Measurements from ENCODE around the gene FEV.
A peak's percentile ranks its signal among the peaks of the same experiment; 100 is the strongest.

Gene FEV

DNA sequence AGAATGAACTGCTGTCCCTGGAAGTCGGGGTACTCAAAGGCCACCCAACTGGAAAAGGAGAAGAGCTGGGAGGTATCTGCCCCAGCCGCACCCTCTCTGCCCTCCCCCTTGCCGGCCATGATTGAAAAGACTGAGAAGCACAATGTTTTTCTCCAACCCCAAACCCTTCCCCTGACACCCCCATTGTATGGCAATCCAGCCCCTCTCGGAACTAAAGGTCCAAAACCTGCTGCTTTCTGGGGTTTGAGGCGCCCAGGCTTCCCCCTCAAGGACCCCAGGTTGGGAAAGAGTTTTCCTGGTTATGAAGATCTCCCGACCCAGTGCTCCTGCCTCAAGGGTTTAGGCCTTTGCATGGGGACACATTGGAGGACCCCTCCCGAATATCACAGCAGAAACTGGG, 7.2 kb upstream of the FEV start:
- DNase-seq: no peak

DNA sequence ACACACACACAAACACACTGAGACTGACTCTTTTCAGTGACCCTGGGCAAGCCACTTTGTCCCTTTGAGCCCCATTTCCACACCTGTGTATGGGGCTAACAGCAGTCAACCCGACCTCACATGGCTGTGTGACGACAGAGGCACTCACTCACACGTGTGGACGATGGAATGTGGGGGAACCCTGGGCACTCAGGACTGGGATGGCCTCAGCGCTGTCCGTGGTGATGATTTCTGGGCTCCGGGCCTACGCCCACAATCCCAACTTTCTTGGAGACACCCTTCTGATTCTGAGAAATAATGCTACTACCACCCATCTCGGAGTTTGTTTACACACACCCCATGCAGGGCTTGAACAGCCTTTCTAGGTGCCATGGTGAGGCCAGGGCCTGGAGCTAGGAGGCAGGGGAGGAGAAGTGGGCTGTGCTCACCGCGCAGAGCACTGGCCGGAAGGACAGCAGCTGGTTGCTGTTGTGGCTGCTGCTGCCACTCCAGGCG, 6.7 kb upstream of the FEV start:
- no peak for DNase-seq

DNA sequence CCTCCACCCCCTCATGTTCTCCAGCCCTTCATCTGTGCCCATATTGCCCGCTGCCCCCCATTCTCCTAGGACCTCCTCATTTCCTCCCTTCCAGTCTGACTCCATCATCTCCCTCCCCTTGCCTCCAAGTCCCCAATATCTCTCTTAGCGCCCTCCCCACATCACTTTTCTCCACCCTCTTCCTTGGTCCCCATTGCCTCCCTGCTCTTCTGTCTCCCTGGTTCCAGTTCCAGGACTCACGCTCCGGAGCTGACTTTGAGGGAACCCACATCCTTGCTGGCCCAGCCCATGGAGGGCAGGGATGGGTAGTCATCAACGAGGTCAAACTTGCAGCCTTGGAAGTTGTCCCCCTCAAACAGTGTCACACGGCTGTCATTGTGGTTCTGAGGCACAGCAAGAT, 5.6 kb upstream of the FEV start:
- no peak for DNase-seq

DNA sequence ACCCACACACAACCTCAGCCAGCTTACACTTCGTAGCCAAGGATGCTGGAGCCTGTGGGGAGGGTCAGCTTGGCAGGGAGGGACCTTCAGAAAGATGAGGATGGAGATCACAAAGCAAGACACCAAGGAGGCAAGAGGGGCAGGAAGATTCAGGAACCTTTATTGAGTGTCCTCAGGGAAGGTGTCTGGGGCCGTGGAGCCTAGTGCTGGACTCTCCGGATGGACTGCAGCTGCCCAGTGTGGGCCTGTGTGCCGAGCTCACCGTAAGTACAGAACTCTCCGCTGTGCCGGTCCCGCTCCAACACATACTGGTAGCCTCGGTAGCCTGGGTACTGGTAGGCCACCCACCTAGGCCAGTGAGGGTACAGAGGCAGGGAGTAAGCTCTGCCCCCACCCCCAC, 5.1 kb upstream of the FEV start:
- no peak for DNase-seq

DNA sequence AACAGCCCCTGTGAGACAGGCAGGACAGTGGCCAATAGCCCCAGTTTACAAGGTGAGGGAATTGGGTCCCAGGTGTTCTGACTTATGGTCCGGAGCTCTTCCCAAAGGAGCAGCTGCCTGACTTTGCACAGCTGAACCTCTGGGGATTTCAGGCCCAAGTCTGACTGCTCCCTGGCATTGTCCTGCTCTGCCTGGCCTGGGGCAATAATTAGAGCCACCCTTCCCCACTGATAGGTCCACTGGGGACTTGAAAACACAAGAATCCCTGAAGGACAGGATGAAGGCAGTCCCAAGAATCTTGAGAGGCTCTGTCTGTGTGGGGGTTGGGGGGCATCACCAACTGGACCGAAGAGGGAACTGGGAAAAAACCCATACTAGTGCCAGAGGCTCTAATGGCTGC, 3.7 kb upstream of the FEV start:
- DNase-seq: no peak

DNA sequence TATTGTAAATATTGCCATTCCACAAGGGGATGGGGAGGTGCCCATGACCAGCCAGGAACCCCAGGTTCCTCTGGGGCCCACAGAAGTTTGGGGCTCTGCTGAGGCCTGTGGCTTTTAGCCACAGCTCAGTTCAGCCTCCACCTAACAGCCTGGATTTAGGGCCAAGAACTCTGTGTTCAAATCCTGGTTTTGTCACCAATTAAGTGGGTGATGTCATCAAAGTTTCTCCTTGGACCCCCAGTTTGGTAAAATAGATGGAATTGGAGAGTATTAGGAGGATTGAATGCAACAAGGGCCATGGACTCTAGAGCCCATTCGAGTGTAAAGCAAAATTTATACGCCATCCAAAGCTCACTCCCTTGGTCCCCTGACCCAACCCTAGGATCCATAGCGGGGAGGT, 3.2 kb upstream of the FEV start:
- DNase-seq: no peak

DNA sequence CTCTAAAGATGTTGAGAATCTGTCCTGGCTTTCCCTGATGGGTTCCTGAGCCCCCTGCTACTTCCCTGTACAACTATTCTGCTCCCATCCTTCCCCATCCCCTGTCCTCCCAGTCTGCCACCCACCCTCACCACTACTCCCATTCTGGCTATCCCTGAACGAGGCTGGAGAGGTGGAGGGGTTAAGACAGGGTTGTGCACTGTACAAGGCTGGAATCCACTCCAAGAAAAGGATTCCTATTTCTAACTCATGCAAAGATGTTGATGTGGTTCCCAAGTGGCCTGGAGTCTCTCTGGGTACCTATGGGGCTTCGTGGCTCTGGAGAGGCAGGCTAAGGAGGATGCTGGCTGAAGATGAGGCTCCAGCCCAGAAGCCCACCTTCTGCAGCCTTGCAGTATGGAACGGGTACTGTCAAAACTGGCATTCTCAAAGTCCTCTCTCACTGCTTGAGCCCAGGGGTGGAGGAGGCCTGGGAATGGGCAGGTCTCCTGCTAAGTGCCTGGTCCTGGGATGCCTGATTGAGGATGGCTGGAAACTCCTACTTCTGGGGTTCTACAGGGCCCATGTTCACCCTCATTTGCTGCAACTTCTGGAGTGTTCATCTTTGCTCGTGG, 1.3 kb upstream of the FEV start:
- no peak for DNase-seq

DNA sequence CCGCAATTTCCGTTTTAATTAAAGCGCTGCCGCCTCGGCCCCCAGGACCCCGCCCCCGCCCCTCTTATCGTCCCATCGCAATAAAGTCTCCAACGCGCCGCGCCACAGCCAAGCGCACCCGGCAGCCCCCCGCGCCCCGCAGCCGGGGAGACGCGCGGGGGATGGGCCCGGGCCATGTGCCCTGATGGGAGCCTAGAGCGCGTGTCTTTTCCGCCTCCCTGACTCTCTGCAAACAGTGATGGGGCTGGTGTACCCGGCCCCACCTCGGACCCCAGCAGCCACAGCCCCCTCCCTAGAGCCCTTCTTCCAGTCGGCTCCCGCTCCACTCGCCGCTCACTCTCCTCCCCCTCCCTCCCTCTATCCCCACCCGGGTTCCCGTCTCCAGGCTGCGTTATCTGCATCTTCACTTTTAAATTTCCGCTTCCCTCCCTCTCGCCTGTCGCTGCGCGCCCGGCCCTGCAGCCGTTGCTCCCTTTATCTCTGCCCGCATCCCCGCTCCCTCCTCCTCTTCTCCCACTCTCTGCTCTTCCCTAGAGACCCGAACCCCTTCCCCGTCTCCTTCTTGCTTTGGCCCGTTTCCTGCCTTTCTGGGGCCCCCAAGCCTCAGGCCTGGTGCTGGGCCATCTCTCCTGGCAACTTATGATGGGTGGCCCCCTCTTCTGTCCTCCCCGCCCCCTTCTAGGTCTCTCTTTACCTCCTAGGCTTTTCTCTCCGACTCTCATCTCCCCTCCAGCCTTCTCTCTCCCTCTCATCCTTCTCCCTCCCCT, 524 bp upstream of the FEV start:
- DNase-seq: no peak

DNA sequence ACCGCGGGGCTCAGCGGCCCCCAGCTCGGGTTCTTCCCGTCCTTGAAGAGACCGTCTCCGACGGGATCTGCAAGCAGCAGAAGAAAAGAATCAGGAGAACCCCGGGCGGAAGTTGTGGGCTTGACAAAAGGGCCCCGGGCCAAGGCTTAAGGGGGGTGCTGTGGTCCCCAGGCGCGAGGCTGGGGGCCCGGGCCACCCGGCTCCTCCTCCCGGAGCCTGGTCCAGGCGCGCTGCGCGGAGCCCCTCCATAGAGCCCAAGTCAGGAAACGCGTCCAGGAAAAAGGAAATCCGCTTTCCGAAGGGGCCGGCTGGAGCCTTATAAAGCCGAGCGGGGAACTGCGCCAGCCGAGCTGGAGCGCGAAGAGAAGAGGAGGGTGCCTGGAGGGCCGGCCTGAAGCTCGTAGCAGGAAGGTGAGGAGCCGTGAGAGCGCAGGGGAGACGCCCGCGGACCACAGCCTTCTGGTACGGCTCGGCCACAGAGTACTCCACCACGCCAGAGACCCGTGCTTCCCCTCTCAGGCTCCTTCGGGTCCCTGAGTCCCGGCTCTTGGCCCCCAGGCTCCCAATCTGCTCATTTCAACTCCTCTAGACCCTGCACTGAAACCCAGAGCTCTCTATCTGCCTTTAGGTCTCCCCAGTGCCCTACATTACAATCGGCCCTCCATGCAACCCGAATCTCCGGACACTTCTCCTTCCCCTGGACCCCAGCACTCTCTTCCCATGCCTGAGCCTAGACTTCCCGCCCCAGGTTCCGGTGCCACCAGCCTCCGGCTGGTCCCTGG, 554 bp downstream of the FEV start:
- DNase-seq: no peak

DNA sequence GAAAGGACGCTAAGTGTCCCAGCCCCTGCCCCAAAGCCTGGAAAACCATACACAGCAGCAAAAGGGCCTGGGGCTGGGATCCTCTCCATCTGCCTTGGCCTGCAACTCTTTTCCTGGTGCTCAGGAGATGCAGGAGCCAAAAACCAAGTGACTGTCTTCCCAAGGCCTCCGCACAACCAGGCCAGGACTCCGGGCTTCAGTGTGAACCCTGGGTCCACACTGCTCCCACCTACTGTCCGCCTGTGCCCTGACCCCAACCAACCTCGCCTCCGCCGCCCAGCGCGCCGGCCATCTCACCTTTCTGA, 1.1 kb downstream of the FEV start:
- DNase-seq: no peak

DNA sequence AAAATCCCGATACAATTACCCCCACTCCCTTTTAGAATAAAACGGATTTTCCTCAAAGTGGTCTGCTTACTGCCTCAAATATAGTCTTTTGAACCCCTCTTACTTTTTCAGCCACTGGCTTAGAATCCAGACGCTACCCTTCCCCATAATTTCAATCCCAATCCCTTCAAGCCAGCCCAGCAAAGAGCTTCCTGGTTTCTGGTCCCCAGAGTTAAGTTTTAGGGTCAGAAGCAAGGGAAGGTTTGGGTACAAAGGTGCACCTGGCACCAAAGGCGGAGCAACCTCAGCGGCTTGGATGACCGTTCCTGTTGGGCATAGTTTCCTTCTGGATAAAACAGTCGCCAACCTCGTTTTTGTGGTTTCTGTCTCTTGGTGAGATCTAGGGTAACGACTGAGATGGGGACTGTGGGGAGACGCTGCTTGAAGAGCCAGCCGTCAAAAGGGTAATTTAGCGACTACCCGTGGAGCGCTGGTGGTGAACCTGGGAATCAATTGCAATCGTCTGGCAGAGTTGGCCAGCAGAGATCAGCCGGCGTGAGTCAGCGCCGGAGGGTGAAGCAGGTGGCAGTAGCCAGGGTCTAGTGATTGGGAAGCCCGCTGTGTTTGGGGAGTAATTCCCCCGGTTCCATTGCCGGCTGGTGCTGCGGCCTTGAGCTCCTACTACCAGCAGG, 1.6 kb downstream of the FEV start:
- no peak for DNase-seq

DNA sequence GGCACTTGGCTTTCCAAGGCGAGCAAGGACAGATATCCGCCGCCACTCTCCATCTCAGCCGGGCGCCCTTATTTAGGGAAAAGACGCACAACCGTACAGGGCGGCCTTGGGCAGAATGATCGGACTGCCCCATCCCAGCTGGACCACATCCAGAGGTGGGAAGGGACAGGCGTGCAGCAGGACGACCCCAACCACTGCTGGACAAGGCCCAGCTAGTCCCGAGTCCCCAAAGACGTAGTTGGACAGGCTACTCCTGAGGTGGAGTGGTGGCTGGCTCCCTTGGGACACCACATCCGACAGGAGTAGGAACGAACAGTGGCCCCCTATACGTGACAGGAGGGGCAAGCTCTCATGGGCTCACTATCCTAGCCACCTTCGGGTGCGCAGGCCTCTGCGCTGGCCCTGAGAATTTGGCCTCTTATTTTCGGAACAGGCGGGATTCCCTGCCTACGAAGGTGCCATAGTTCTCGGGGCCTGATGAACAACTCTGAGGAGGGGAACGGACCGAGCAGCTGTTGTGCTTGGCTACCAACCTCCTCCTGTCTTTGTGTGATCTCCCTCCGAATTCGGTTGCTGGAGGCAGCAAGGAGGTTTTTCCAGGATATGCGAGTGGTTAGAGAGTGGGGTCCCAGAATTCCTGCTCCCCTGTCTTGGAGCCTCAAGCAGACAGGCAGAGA, 2.3 kb downstream of the FEV start:
- DNase-seq: no peak

DNA sequence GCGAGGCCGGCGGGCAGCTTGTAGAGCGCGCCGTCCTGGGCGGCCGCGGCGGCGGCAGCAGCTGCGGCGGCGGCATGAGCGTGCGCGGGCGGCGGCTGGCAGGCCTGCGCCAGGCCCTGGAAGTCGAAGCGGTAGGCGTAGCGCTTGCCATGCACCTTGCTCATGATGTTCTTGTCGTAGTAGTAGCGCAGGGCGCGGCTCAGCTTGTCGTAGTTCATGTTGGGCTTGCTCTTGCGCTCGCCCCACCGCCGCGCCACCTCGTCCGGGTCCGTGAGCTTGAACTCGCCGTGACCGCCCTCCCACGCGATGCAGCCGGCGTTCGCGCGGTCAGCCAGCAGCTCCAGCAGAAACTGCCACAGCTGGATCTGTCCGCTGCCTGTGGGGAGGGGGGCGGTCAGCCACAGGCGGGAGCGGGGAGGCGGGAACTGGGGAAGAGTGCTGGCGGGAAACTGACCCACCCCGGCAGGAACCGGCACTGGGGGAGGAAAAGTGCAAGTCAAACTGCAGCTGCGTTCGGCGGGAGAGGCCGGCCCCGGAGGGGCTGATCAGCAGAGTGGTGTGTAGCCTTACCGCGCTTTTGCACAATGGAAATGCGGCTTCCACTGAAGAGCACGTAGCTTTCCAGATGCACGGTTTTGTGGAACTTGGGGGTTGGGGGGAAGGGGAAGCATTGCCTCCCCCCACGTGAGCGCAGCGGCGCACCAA, 3.0 kb downstream of the FEV start:
- DNase-seq: no peak

DNA sequence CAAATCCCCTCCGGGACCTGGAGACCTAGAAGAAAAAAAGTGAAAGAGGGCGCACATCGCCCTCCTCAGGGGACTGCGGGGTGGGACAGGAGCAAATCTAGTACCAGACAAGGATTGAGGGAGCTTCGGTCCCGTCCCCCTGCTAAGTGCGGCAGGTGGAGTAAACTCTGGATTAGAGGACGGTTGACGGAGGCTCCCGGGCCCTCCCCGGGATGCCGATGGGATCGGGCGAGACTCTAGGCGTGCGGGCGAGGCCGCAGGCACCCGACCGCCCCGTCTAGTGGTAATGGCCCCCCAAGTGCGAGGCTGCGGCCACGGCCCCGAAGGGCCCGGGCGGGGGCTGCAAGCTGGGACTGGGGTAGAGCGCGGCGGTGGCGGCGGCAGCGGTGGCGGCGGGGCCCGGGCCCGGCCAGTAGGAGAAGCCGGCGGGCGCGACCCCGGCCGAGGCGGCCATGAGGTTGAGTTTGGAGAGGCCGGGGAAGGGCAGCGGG, 3.5 kb downstream of the FEV start:
- DNase-seq: no peak

DNA sequence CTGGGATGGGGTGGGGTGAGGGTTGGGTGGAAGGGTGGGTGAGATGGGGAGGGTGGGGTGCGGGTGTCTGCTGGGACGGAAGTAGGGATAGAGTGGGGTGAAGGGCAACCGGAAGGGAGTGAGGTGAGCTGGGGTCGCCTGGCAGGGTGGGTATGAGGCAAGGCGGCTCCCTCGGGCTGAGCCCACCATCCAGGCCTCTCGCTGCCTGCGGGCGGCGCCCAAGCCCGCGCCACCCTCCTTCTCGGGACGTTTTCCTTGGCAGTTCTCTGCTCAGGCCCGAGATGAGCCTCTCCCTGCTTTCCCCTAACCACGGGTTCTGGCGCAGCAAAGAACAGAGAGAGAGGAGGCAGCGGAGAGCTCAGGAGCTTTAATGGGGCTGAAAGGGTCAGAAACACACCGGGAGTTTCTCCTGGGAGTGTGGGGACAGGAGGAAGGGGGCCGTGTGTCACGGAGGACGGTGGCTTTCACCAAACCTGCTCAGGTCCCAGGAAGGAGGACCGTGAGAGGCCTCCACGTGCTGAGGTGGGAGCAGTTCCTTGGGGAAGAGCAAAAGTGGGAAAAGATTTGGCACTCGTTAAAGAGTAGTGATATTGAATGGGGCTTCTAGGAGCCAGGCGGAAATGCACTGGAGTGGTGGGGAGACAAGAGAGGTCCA, 4.1 kb downstream of the FEV start:
- DNase-seq: no peak

DNA sequence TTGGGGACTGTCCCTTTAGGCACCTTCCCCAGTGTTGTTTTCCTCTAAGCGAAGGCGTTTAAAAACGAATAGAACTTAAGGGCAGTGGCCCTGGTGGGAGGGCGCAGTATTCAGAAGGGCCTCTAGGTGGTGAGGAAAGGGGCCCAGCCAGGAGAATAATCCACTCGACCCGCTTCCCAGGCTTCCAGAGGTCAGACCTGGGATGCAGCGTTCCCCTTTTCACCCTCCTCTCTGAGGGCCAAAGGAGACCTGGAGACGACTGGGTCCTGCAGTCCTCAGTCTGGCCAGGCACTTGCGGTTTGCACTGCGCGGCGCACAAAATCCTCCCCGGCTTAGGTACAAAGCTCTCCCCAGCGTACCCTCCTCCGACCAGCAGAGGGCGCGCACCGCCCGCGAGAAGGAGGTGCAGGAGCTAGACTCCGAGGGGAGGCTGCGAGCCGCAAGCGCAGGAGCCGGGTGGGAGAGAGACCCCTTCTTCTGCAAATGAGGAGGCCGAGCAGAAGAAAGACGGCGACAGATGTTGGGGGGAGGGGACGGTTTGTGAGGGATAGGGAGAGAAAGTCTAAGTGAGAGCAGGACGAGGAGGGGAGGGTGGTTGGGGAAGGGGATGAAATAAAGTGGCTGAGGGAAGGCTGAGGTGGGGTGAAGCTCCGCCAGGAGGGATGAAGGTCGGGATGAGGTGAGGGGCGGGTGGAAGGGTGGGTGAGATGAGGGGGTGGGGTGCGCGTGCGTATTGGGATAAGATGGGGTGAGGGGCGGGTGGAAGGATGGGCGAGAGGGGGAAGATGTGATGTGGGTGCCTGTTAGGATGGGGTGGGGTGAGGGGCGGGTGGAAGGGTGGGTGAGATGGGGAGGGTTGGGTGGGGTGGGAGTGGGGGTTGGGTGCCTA, 4.9 kb downstream of the FEV start:
- peak; percentile 78 for DNase-seq

DNA sequence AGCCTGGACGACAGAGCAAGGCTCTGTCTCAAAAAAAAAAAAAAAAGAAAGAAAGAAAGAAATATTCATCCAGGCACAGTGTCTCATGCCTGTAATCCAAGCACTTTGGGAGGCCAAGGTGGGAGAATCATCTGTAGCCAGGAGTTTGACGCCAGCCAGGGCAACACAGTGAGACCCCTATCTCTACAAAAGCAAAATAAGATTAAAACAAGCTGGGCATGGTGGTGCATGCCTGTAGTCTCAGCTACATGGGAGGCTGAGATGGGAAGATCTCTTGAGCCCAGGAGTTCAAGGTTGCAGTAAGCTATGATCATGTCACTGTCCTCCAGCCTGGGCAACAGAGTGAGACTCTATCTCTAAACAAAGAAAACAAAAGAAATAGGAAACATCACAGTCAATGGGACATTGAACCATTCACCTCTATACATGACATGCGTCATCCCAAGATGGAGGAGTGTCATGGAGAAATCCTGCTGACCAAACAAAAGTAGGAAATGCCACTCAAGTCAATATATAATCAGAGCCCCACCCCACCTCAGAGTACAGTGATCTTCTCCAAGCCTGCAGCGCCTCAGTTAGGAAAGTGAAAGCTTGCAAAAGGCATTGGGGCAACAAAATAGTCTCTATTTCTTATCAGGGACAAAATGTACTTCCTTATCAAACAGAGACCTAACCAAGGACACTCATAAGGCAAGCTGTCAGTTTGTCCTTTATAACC, 9.8 kb downstream of the FEV start:
- DNase-seq: no peak

DNA sequence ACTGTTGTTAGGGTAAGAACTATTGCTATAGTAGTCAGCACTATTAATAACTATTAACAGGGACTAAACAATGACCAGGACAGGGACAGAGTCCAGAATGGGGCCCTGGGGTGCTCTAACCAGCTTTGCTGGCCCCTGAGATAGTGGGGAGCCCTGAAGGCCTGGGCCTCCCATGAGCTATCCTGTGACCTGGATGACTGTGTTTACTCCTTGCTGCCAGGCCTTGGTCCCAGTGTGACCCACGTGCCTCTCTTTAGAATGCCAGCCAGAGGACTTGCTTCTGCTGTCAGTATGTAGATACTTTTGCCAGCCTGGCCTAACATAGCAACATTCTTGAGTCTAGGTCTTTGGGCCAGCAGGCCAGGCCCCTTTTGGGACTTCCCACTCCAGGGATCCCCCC, 14.1 kb downstream of the FEV start:
- no peak for DNase-seq

DNA sequence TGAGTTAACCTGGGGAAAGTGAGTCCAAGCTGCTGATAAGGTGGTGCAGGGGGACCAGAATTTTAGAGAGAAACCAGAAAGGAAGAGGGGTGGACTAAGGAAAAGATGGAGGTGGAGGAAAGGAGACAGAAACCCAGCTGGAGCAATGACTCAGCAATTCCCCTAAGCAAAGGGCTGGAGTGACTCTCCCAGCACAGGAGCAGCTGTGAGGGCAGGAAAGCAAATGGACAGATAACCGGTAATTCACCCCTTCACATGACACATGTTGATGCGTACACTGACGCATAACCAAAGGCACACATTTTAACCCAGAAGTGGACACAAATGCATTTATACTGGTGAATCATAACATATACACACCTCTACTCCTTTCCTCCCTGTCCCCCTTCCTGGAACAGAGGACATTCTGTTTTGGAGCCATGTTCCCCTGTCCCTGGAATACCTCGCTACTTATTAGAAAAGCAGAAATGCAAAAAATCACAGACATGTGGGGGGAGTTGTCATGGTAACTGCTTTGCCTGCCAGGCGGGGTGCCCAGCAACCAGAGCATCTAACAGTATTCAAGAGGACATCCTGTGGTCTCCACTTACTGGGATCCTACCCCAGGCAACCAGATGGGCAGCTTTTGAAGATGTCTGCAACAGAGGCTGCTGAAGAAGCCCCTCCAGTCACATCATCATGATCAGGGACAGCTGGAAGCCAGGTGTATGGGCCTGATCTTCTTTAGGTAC, 20.8 kb downstream of the FEV start:
- DNase-seq: no peak
